HCT116 (cell line): ENCODE measurements around the gene CXCL8. TPM values are rescaled to one million over a fixed set of nuclear protein-coding genes. Genes with fewer than 3 reads are reported as not detected.
"Not testable (repeated sequence)": the region's sequence is repeated elsewhere in the genome, so short reads cannot be mapped to it uniquely, and the experiment has no call there.

ENCODE experiments used
- ATAC-seq: fragments of 200-7000 bp; cut with Tn5 transposase; 2 replicates; pipeline ENCODE4 v1.9.1; 2020; ENCODE audit warnings: mild to moderate bottlenecking, moderate library complexity
- BruUV-seq: library from RNA; stranded (reverse); fragments of 400-500 nt; replicated peaks from 2 replicates; lab custom pipeline; 2021; lab: Mats Ljungman, UMichigan
- CTCF ChIA-PET: fragments of 300-600 bp; sonication (Branson Sonifier 250); formaldehyde crosslinking; loops from one replicate; lab custom pipeline; 2021; ENCODE audit warnings: antibody characterized with exemption; lab: Charles Lee
- POLR2A ChIA-PET: fragments of 300-600, 350-600 bp; sonication (Branson Sonifier 250); formaldehyde crosslinking; loops from one replicate; lab custom pipeline; 2021; ENCODE audit warnings: antibody characterized with exemption; lab: Charles Lee
- RAD21 ChIA-PET, 2 experiments: fragments of 300-600 bp; sonication (Branson Sonifier 250); formaldehyde crosslinking; loops; one replicate each; lab custom pipeline; 2023; ENCODE audit warnings: low total read pairs in 2 of 2; ENCODE audit not compliant: uncharacterized antibody in 2 of 2, unreplicated experiment in 2 of 2, low non-redundant PET in 1 of 2; lab: Charles Lee
- DNase-seq: peaks from one replicate; pipeline ENCODE4 v3.0.0-alpha.2; 2010; ENCODE audit warnings: low read depth, low spot score
- H2AFZ ChIP-seq: fragments of 200-600 bp; shearing (Covaris generic), sonication (generic); 2 replicates; pipeline ENCODE4 v1.6.1; 2017; ENCODE audit warnings: low read depth, mixed run types, mixed read lengths, antibody characterized with exemption, low read length; ENCODE audit not compliant: poor library complexity, severe bottlenecking
- H3K27ac ChIP-seq: 2 replicates; pipeline ENCODE4 v1.5.1; 2012; ENCODE audit warnings: low read depth, low read length
- H3K27me3 ChIP-seq: fragments of 200-600 bp; sonication (generic); 2 replicates; pipeline ENCODE4 v1.6.1; 2016; ENCODE audit warnings: mixed run types, low read length, mixed read lengths; ENCODE audit not compliant: insufficient read depth
- H3K36me3 ChIP-seq, 2 experiments: fragments of 200-500 bp in 1 of 2; fragments of 200-600 bp in 1 of 2; sonication (Bioruptor generic) in 1 of 2; sonication (generic) in 1 of 2; 2 replicates each; pipeline versions ENCODE4 v1.5.1 to v1.6.1; 2014 to 2016; ENCODE audit warnings: low read length in 2 of 2, inconsistent platforms in 1 of 2, mixed read lengths in 1 of 2, mixed run types in 1 of 2; ENCODE audit not compliant: insufficient read depth in 2 of 2, control insufficient read depth in 1 of 2
- H3K4me1 ChIP-seq, 2 experiments: fragments of 200-600 bp in 1 of 2; sonication (generic) in 1 of 2; 2 replicates each; pipeline versions ENCODE4 v1.5.1 to v1.6.1; 2012 to 2017; ENCODE audit warnings: low read length in 2 of 2, inconsistent platforms in 1 of 2, mild to moderate bottlenecking in 1 of 2, mixed read lengths in 1 of 2, mixed run types in 1 of 2, moderate library complexity in 1 of 2; ENCODE audit not compliant: insufficient read depth in 2 of 2, control insufficient read depth in 1 of 2
- H3K4me2 ChIP-seq: fragments of 200-600 bp; sonication (generic); 2 replicates; pipeline ENCODE4 v1.6.1; 2017; ENCODE audit warnings: mixed run types, low read length, mixed read lengths
- H3K4me3 ChIP-seq, 2 experiments: fragments of 200-600 bp in 1 of 2; sonication (generic) in 1 of 2; replicated peaks in 1 of 2; 2 replicates each; pipeline ENCODE4 v1.5.1; 2011 to 2016; ENCODE audit warnings: low read length in 2 of 2, control low read depth in 1 of 2, low read depth in 1 of 2, mild to moderate bottlenecking in 1 of 2, mixed read lengths in 1 of 2, mixed run types in 1 of 2
- H3K79me2 ChIP-seq: fragments of 200-600 bp; sonication (generic); 2 replicates; pipeline ENCODE4 v1.6.1; 2017; ENCODE audit warnings: mild to moderate bottlenecking, mixed run types, low read length, moderate library complexity, mixed read lengths; ENCODE audit not compliant: insufficient read depth
- H3K9ac ChIP-seq: fragments of 200-600 bp; sonication (generic); 2 replicates; pipeline ENCODE4 v1.6.1; 2016; ENCODE audit warnings: low read length, mixed read lengths
- H3K9me2 ChIP-seq: fragments of 200-600 bp; sonication (generic), shearing (Covaris generic); 2 replicates; pipeline ENCODE4 v1.6.1; 2017; ENCODE audit warnings: mixed run types, mild to moderate bottlenecking, moderate library complexity; ENCODE audit not compliant: insufficient read depth
- H3K9me3 ChIP-seq, 2 experiments: fragments of 200-500 bp in 1 of 2; fragments of 200-600 bp in 1 of 2; sonication (Bioruptor generic) in 1 of 2; sonication (generic) in 1 of 2; 2 replicates each; pipeline ENCODE4 v1.6.1; 2014 to 2017; ENCODE audit warnings: low read length in 2 of 2, mixed read lengths in 2 of 2, inconsistent platforms in 1 of 2, low read depth in 1 of 2, mild to moderate bottlenecking in 1 of 2, mixed run types in 1 of 2, moderate library complexity in 1 of 2; ENCODE audit not compliant: control insufficient read depth in 1 of 2, insufficient read depth in 1 of 2
- H4K20me1 ChIP-seq: fragments of 200-600 bp; sonication (generic), shearing (Covaris generic); 2 replicates; pipeline ENCODE4 v1.6.1; 2017; ENCODE audit warnings: mixed run types, mild to moderate bottlenecking, moderate library complexity; ENCODE audit not compliant: insufficient read depth
- CBX3 ChIP-seq: IDR thresholded peaks from 2 replicates; pipeline ENCODE4 v1.6.1; 2012; ENCODE audit warnings: low read depth
- CEBPB ChIP-seq: IDR thresholded peaks from 2 replicates; pipeline ENCODE4 v1.6.1; 2012; ENCODE audit warnings: low read depth
- EGR1 ChIP-seq: IDR thresholded peaks from 2 replicates; pipeline ENCODE4 v1.6.1; 2012; ENCODE audit warnings: low read depth
- ELF1 ChIP-seq: IDR thresholded peaks from 2 replicates; pipeline ENCODE4 v1.6.1; 2012; ENCODE audit warnings: low read depth, borderline replicate concordance
- EZH2 ChIP-seq: fragments of 200-600 bp; sonication (generic); IDR thresholded peaks from 2 replicates; pipeline ENCODE4 v1.6.1; 2017; ENCODE audit warnings: antibody characterized with exemption, mixed run types
- EZH2phosphoT487 ChIP-seq: fragments of 200-600 bp; IDR thresholded peaks from 2 replicates; pipeline ENCODE4 v1.6.1; 2018; ENCODE audit warnings: antibody characterized with exemption, borderline replicate concordance
- FOSL1 ChIP-seq: IDR thresholded peaks from 2 replicates; pipeline ENCODE4 v1.6.1; 2012; ENCODE audit warnings: low read depth
- JUND ChIP-seq: IDR thresholded peaks from 2 replicates; pipeline ENCODE4 v1.6.1; 2012
- POLR2A ChIP-seq: IDR thresholded peaks from 2 replicates; pipeline ENCODE4 v1.7.0; 2011; ENCODE audit warnings: borderline replicate concordance; ENCODE audit not compliant: insufficient read depth, insufficient read length; ENCODE audit errors: extremely low read depth
- RAD21 ChIP-seq: IDR thresholded peaks from 2 replicates; pipeline ENCODE4 v1.6.1; 2012; ENCODE audit warnings: low read depth, mild to moderate bottlenecking
- SP1 ChIP-seq: IDR thresholded peaks from 2 replicates; pipeline ENCODE4 v1.6.1; 2012; ENCODE audit warnings: low read depth
- SRF ChIP-seq: IDR thresholded peaks from 2 replicates; pipeline ENCODE4 v1.6.1; 2012; ENCODE audit warnings: low read depth
- TCF7L2 ChIP-seq: IDR thresholded peaks from 2 replicates; pipeline ENCODE4 v1.7.0; 2011; ENCODE audit warnings: borderline replicate concordance, inconsistent platforms; ENCODE audit not compliant: insufficient read depth, insufficient read length; ENCODE audit errors: extremely low read depth
- YY1 ChIP-seq: IDR thresholded peaks from 2 replicates; pipeline ENCODE4 v1.6.1; 2011; ENCODE audit warnings: low read length, low read depth, moderate library complexity, mild to moderate bottlenecking; ENCODE audit not compliant: insufficient replicate concordance; ENCODE audit errors: extremely low read depth
- ZFX ChIP-seq: fragments of 450-650 bp; IDR thresholded peaks from 2 replicates; pipeline ENCODE4 v1.6.1; 2017
- ZNF274 ChIP-seq: fragments of 200-500 bp; sonication (Bioruptor generic); IDR thresholded peaks from 2 replicates; pipeline ENCODE4 v1.6.1; 2014; ENCODE audit warnings: mild to moderate bottlenecking, low read depth, low read length, inconsistent platforms
- intact Hi-C: fragments of 100-400 bp; cut with micrococcal nuclease; formaldehyde crosslinking; loops from 2 replicates; pipeline ENCODE4 v1.10.0; 2022
- total RNA-seq: library from RNA; stranded (reverse); gene quantifications from one replicate; pipeline ENCODE4 v1.2.1, GENCODE V29; 2021; ENCODE audit not compliant: unreplicated experiment
- TF ChIP-seq, protein P1 (sequence below): IDR thresholded peaks from 2 replicates; pipeline ENCODE4 v1.6.1; 2012
- TF ChIP-seq, protein P2 (sequence below): IDR thresholded peaks from 2 replicates; pipeline ENCODE4 v1.6.1; 2012

Gene CXCL8
- total RNA-seq, 1 experiment from 2014 or later, result 1.8 TPM

DNA sequence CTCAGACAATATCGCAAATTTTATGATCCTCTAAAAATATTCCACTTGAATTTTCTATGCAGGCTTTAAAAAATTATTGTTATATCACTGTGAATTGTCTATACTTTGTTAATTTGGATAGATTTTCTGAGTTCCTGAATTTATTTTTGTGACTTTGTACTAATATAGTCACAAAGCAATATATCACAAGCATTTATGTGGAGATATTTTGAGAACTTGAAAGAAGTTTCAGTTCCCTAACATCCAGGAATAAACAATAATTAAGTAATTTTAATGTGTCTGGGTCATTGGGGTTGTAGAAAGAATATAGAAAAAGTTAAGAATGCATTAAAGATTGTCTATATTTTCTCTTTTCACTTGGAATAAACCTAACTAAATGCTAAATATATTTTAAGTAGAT is 32.0 kb downstream of the CXCL8 start:
- Histone ChIP-seq H3K4me3 (no peak overlapping the region), H3K9me2 (no peaks in the 10 kb centered on the region), H3K9ac (no peak overlapping the region), H3K27me3 (no peaks in the 10 kb centered on the region)
- ATAC-seq, result no peak
- TF ChIP-seq CEBPB, result no peak
- TF ChIP-seq ELF1, result no peak
- TF ChIP-seq ZNF274, result no peak
- TF ChIP-seq, all 23 proteins: peak for 0
- ChIA-PET CTCF (no interaction called here), POLR2A (no interaction called here), RAD21 (no interaction called here)
- DNase-seq, result no peak
- BruUV-seq, result no TSS peak
- Histone ChIP-seq H3K79me2 (no peaks in the 10 kb centered on the region), H4K20me1 (no peaks in the 10 kb centered on the region), H3K4me1 (no peaks in the 10 kb centered on the region), H3K4me2 (no peak overlapping the region), H3K27ac (no peak overlapping the region), H3K36me3 (no peaks in the 10 kb centered on the region), H2AFZ (no peak overlapping the region), H3K9me3 (no peaks in the 10 kb centered on the region)
- intact Hi-C loops, result no loop called here

DNA sequence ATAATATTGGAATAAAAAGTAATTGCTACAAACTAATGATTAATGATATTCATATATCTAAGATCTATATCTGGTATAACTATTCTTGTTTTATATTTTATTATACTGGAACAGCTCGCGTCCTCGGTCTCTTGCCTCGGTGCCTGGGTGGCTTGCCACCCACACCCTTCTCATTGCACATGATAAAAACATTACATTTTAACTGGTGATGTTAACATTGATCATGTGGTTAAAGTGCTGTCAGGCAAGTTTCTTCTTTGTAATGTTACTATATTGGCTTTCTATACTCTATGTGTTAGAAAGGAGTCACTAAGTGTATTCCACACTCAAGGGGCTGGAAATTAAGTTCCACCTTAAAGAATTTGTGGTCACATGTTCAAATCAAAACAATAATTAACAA is 34.0 kb downstream of the CXCL8 start:
- BruUV-seq, H3K4me2 ChIP-seq, intact Hi-C loops, H3K9me2 ChIP-seq, H3K9me3 ChIP-seq, CTCF ChIA-PET, H3K79me2 ChIP-seq, H4K20me1 ChIP-seq, DNase-seq, H3K27ac ChIP-seq, H3K27me3 ChIP-seq, H2AFZ ChIP-seq, RAD21 ChIA-PET, H3K36me3 ChIP-seq, POLR2A ChIA-PET, H3K4me1 ChIP-seq, H3K4me3 ChIP-seq, ATAC-seq, H3K9ac ChIP-seq: not testable (repeated sequence)

DNA sequence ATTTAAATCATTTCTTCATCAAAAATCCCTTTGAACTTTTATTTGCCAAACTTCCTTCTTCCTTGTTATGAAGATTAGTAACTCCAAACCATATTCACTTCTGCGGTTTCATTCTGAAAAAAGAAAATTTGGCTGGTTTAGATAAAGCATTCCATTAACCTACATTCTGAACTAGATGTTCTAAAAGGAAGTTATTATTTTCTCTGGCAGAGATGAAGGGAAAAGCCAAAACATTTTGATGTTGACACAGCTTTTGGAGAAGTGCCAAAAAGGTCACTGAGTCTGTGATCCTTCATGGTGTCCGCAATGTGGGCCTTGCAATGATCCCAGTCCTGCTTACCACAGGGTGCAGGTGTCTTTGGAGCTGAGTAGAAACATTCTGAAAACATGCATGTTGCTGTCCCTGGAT is 36.0 kb downstream of the CXCL8 start:
- no peaks in the 10 kb centered on the region for H3K9me2 ChIP-seq
- no peaks in the 10 kb centered on the region for H3K79me2 ChIP-seq
- H3K27ac ChIP-seq, result no peak overlapping the region
- H3K27me3 ChIP-seq, result no peaks in the 10 kb centered on the region
- ChIA-PET CTCF (no interaction called here), RAD21 (no interaction called here), POLR2A (no interaction called here)
- no peak overlapping the region for H3K9ac ChIP-seq
- no peak for ATAC-seq
- H3K36me3 ChIP-seq, result no peaks in the 10 kb centered on the region
- H3K4me3 ChIP-seq, result no peak overlapping the region
- intact Hi-C loops, result no loop called here
- no peak for DNase-seq
- BruUV-seq, result no TSS peak
- H4K20me1 ChIP-seq, result no peaks in the 10 kb centered on the region
- no peaks in the 10 kb centered on the region for H3K9me3 ChIP-seq
- H2AFZ ChIP-seq, result no peak overlapping the region
- no peak overlapping the region for H3K4me2 ChIP-seq
- no peaks in the 10 kb centered on the region for H3K4me1 ChIP-seq
- TF ChIP-seq, protein P1, sequence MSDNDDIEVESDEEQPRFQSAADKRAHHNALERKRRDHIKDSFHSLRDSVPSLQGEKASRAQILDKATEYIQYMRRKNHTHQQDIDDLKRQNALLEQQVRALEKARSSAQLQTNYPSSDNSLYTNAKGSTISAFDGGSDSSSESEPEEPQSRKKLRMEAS, result no peak
- TF ChIP-seq SP1 (no peak), EGR1 (no peak), EZH2phosphoT487 (no peak), POLR2A (no peak), TCF7L2 (no peak), EZH2 (no peak), JUND (no peak), ELF1 (no peak), CBX3 (no peak), ZNF274 (no peak), YY1 (no peak), RAD21 (no peak), ZFX (no peak), FOSL1 (no peak), SRF (no peak)
- TF ChIP-seq, protein P2, sequence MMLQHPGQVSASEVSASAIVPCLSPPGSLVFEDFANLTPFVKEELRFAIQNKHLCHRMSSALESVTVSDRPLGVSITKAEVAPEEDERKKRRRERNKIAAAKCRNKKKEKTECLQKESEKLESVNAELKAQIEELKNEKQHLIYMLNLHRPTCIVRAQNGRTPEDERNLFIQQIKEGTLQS, result no peak
